Measurements from ENCODE around the gene CCNYL1. TPM values are rescaled to one million over a fixed set of nuclear protein-coding genes. Genes with fewer than 3 reads are reported as not detected.

CCNYL1 gene
- total RNA-seq, 1 donor from 2014 or later: 25.7 TPM

DNA sequence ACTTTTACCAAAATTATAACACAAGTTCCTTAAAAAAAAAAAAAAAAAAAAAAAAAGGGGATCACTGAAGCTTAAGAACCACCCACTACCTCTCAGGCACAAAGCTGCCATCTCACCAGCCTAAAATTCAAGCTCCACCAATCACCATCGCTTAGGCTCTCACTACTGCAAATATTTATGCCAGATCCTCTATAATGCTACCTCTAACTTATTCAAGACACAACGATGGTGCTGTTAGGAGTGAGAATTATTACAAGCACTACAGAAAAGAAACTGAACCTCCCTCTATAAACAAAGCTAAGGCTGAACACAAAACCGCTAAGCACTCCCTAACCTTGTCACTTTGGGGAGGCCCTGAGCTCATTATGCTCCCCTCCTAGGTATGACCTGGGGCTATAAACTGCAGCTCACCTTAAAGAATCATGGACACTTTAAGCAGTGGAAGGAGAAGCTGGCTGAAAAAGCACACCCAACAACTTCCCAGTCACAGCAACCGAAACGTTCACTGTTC is 54.7 kb downstream of the CCNYL1 start:
- no peaks in the 10 kb centered on the region for H3K9me3 ChIP-seq
- peak overlapping the region; percentile 63 for H3K4me3 ChIP-seq
- no peaks in the 10 kb centered on the region for H3K27me3 ChIP-seq
- ATAC-seq (no peak), DNase-seq (no peak)
- TF ChIP-seq, protein P1, sequence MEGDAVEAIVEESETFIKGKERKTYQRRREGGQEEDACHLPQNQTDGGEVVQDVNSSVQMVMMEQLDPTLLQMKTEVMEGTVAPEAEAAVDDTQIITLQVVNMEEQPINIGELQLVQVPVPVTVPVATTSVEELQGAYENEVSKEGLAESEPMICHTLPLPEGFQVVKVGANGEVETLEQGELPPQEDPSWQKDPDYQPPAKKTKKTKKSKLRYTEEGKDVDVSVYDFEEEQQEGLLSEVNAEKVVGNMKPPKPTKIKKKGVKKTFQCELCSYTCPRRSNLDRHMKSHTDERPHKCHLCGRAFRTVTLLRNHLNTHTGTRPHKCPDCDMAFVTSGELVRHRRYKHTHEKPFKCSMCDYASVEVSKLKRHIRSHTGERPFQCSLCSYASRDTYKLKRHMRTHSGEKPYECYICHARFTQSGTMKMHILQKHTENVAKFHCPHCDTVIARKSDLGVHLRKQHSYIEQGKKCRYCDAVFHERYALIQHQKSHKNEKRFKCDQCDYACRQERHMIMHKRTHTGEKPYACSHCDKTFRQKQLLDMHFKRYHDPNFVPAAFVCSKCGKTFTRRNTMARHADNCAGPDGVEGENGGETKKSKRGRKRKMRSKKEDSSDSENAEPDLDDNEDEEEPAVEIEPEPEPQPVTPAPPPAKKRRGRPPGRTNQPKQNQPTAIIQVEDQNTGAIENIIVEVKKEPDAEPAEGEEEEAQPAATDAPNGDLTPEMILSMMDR (IDR thresholded peaks at IDR 0.05): no peak
- peaks cover 33% of the 10 kb centered on the region for H3K36me3 ChIP-seq
- H3K27ac ChIP-seq: peak overlapping the region; percentile 31
- intact Hi-C loops (cut with DNase I): no loop called here
- H3K4me1 ChIP-seq: peaks cover 22% of the 10 kb centered on the region

DNA sequence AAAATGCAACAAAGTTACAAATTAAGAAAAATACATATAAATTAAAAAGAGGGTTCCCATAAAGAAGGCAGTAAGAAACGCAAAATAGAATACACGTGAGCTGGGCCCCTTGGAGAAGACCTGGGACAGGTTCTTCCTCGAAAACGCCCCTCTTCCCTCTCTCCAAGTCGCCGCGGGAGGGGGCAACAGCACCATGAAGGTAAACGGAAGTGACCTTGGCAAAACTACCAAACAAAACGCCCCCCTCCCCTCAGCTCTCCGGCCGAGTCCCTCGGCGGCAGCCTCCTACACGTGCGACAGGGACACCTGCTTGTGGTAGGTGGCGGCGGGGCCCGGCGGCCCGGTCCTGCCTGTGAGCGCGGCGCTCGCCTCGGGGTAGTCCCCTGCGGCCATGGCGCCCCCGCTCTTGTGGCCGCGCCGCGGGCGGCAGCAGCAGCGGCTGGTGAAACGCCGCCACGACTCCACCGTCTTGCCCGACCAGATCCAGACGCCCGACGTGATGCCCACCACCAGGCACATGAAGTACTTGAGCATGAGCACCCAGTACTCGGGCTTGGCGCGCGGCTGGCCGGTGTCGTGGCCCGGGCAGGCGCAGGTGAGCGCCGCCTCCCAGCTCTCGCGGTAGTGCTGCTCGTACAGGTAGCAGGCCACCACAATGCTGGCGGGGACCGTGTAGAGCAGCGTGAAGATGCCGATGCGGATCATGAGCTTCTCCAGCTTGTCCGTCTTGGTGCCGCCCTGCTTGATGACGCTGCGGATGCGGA is 55.4 kb downstream of the CCNYL1 start:
- intact Hi-C loops (cut with DNase I): no loop called here
- ATAC-seq: no peak
- TF ChIP-seq, protein P1 (IDR thresholded peaks at IDR 0.05): no peak
- H3K9me3 ChIP-seq: no peaks in the 10 kb centered on the region
- peak; percentile 72 for DNase-seq
- peak overlapping the region; percentile 63 for H3K4me3 ChIP-seq
- H3K4me1 ChIP-seq: peaks cover 27% of the 10 kb centered on the region
- peak overlapping the region; percentile 31 for H3K27ac ChIP-seq
- H3K36me3 ChIP-seq: peaks cover 28% of the 10 kb centered on the region
- H3K27me3 ChIP-seq: no peaks in the 10 kb centered on the region

DNA sequence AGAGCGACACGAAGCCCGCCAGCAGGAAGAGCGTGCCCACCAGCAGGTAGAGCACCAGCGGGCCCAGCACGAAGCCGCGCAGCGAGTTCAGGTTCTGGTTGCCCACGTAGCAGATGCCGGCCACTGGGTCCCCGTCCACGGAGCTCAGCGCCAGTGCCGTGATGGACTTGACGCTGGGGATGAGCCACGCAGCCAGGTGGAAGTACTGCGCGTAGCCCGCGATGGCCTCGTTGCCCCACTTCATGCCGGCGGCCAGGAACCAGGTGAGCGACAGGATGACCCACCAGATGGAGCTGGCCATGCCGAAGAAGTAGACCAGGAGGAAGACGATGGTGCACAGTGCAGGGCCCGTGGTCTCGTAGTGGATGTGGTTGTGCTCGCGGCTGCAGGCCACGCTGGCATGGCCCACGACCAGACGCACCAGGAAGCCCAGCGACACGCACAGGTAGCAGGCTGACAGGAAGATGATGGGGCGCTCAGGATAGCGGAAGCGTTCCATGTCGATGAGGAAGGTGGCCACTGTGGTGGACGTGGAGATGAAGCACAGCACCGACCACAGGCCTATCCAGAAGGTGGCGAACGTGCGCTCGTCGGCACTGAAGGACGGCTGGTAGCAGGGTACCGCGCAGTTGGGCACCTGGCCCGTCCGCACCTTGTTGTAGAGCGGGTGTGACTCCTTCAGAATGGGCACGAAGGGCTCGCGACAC is 56.2 kb downstream of the CCNYL1 start:
- H3K4me1 ChIP-seq: peaks cover 27% of the 10 kb centered on the region
- DNase-seq (peak; percentile 86), ATAC-seq (peak; percentile 31)
- H3K36me3 ChIP-seq: peaks cover 22% of the 10 kb centered on the region
- no peaks in the 10 kb centered on the region for H3K9me3 ChIP-seq
- peak overlapping the region; percentile 75 for H3K27ac ChIP-seq
- intact Hi-C loops (cut with DNase I): no loop called here
- no peaks in the 10 kb centered on the region for H3K27me3 ChIP-seq
- H3K4me3 ChIP-seq: peak overlapping the region; percentile 63
- TF ChIP-seq, protein P1 (IDR thresholded peaks at IDR 0.05): peak; percentile 43

DNA sequence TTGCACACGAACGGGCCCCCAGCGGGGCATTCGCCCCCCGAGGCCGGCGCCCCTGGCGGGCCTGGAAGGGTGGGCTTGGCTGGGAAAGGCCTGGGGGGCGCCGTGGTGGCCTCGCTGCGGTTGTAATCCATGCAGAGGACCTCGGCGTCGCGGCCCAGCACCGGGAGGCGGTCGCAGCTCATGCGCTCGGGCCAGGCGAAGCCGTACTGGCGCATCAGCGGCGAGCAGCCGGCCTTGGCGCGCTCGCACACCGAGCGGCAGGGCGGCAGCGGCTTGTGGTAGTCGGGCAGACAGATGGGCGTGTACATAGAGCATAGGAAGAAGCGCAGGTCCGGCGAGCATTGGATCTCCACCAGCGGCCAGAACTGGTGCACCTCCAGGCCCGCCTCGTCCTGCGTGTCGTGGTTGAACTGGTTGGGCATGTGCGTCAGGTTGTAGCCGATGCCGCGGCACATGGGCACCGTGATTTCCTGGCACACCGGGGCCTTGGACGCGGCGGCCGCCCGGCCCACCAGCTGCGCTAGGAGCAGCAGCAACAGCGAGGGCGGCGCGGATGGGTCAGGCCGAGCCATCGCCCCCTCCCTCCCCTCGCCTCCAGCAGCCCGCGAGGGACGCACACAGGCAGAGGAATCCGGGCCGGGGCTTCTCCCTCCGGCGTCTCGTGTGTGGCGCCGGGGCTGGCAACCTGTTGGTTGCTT is 56.9 kb downstream of the CCNYL1 start:
- intact Hi-C loops (cut with DNase I): no loop called here

More for the DNA sequence above, 56.9 kb downstream of the CCNYL1 start:
- ATAC-seq (peak; percentile 0), DNase-seq (peak; percentile 78)
- H3K27me3 ChIP-seq: no peaks in the 10 kb centered on the region
- H3K4me3 ChIP-seq: peak overlapping the region; percentile 63
- TF ChIP-seq, protein P1 (IDR thresholded peaks at IDR 0.05): no peak
- H3K27ac ChIP-seq: peak overlapping the region; percentile 75
- H3K4me1 ChIP-seq: peaks cover 24% of the 10 kb centered on the region
- H3K36me3 ChIP-seq: peaks cover 15% of the 10 kb centered on the region
- H3K9me3 ChIP-seq: no peaks in the 10 kb centered on the region
